ENCODE measurements around the gene PEX11B. TPM values are rescaled to one million over a fixed set of nuclear protein-coding genes. Genes with fewer than 3 reads are reported as not detected.

PEX11B gene
- total RNA-seq, 1 experiment from 2014 or later = 13.7 TPM

DNA sequence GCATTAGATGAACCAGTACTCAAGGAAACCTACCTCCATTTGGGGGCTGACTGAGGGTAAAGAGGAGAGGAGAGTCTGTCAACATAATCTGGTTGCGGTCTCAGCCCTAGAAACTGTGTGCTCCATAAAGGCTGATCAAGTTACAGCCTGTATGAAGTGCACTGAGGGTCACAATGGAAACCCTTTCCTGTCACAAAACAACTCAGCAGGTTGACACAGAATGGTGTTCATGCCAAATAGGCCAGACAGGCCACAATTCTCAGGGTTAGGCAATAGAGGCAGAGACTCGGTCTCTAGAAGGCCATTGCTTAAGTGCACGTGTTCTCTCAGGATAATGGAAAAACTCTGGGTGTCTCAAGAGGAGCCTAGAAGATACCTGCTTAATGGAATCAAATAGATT is 28.8 kb downstream of the PEX11B start:
- H3K36me3 Mint-ChIP-seq (ENCODE audit: insufficient read depth in 1 of 3, low read depth in 3 of 3) = no peaks in the 10 kb centered on the region
- no peak overlapping the region for H3K4ac ChIP-seq (ENCODE audit: low read depth, low read length)
- no peaks in the 10 kb centered on the region for H4K20me1 ChIP-seq (ENCODE audit: control insufficient read depth, insufficient read depth, insufficient read length)
- H3K23ac ChIP-seq (ENCODE audit: insufficient read length, low read depth, low read length) = no peak overlapping the region
- peaks cover 10% of the 10 kb centered on the region for H3K23me2 ChIP-seq (ENCODE audit: insufficient read length, low read depth, low read length, poor library complexity, severe bottlenecking)
- TF ChIP-seq, protein P1, sequence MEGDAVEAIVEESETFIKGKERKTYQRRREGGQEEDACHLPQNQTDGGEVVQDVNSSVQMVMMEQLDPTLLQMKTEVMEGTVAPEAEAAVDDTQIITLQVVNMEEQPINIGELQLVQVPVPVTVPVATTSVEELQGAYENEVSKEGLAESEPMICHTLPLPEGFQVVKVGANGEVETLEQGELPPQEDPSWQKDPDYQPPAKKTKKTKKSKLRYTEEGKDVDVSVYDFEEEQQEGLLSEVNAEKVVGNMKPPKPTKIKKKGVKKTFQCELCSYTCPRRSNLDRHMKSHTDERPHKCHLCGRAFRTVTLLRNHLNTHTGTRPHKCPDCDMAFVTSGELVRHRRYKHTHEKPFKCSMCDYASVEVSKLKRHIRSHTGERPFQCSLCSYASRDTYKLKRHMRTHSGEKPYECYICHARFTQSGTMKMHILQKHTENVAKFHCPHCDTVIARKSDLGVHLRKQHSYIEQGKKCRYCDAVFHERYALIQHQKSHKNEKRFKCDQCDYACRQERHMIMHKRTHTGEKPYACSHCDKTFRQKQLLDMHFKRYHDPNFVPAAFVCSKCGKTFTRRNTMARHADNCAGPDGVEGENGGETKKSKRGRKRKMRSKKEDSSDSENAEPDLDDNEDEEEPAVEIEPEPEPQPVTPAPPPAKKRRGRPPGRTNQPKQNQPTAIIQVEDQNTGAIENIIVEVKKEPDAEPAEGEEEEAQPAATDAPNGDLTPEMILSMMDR (conservative IDR thresholded peaks at IDR 0.05) = no peak
- no peak overlapping the region for H4K91ac ChIP-seq (ENCODE audit: insufficient read length, low read depth, low read length)
- H3K4me1 Mint-ChIP-seq = peaks cover 30 to 31% of the 10 kb centered on the region in 2 experiments
- H3K56ac ChIP-seq (ENCODE audit: insufficient read length, low read depth, low read length) = no peak overlapping the region
- H3K79me2 ChIP-seq (ENCODE audit: insufficient read depth, low read length) = no peaks in the 10 kb centered on the region
- H2BK12ac ChIP-seq (ENCODE audit: insufficient read length, low read depth, low read length) = no peak overlapping the region
- H3K18ac ChIP-seq (ENCODE audit: insufficient read length, low read depth, low read length) = no peak overlapping the region
- H3K4me1 ChIP-seq (ENCODE audit: insufficient read depth, low read length) = no peaks in the 10 kb centered on the region
- no peak overlapping the region for H4K5ac ChIP-seq (ENCODE audit: insufficient read length, low read depth, low read length)
- H3K4me2 ChIP-seq (ENCODE audit: insufficient read depth, insufficient read length, low read length) = no peak overlapping the region
- no peak overlapping the region for H3K27ac ChIP-seq (ENCODE audit: insufficient read length, low read depth, low read length)
- no peaks in the 10 kb centered on the region for H3K9me3 ChIP-seq (ENCODE audit: control insufficient read depth, low read depth, low read length)
- H2BK20ac ChIP-seq (ENCODE audit: low read depth, low read length, poor library complexity, severe bottlenecking) = no peak overlapping the region
- no peak overlapping the region for H3K14ac ChIP-seq (ENCODE audit: insufficient read depth, low read length)
- no peaks in the 10 kb centered on the region for H3K9me3 Mint-ChIP-seq
- H3K79me1 ChIP-seq (ENCODE audit: insufficient read depth, low read depth, low read length, poor library complexity, severe bottlenecking) = no peaks in the 10 kb centered on the region
- H3K27me3 Mint-ChIP-seq (ENCODE audit: low read depth) = peaks cover 12% of the 10 kb centered on the region
- no peak overlapping the region for H3K27ac Mint-ChIP-seq
- H3K27me3 ChIP-seq (ENCODE audit: insufficient read depth, low read length) = peaks cover 7% of the 10 kb centered on the region; the same call in 1 of the 2 replicates
- no peak for DNase-seq
- no peak overlapping the region for H2BK120ac ChIP-seq (ENCODE audit: low read depth, low read length, poor library complexity, severe bottlenecking)
- H3T11ph ChIP-seq (ENCODE audit: low read length) = no peak overlapping the region
- no peak overlapping the region for H2BK5ac ChIP-seq (ENCODE audit: insufficient read length, low read length)
- no peak overlapping the region for H2AK5ac ChIP-seq (ENCODE audit: insufficient read length, low read length)
- no peak overlapping the region for H4K8ac ChIP-seq (replicated peaks; ENCODE audit: insufficient read length, low read depth, low read length)
- WGBS (ENCODE audit: extremely low coverage, insufficient read length, low lambda C conversion rate) = no CpG with 5 or more reads among the region's 3 CpGs
- H2BK15ac ChIP-seq (ENCODE audit: low read depth, low read length) = no peak overlapping the region
- H3K9ac ChIP-seq (ENCODE audit: extremely low read depth, insufficient read length, low read length) = no peak overlapping the region
- no peak overlapping the region for H2AFZ ChIP-seq (ENCODE audit: low read length)
- no peak overlapping the region for H3K4me3 Mint-ChIP-seq

All from H9 (cell line).